Stimulated activated CD4-positive, alpha-beta T cell treated with anti-CD3 and anti-CD28 coated beads, Interleukin-12 subunit alpha, Interleukin-12 subunit beta, amount 100 ng/mL, for 48 hours (primary cell): ENCODE measurements around the gene ATP6V1C2.
"Not testable (repeated sequence)": the region's sequence is repeated elsewhere in the genome, so short reads cannot be mapped to it uniquely, and the experiment has no call there.

Experiments used
- DNase-seq, 3 donors: peaks; one replicate each; pipeline ENCODE4 v3.0.0-alpha.2; 2020; ENCODE audit warnings: low read depth in 2 of 3, low spot score in 1 of 3

ATP6V1C2 gene

DNA sequence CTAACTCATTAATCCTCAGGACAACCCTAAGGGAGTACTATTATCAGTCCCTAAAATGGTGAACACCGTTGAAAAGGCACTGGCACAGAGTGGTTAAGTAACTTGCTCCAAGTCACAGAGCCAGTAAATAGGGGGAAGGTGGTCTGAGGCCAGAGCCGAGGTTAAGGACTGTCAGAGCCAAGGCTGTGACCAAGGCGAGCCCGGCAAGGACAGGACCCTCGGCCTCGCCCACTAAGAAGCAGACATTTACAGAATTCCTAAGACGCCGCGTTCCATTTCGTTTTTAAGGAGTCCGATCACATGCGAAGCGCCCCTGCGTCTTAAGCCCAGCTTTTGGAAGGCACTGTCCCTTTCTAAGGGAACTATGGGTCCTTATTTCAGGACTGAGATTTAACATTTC lies 90.1 kb downstream of the ATP6V1C2 start:
- no peak for DNase-seq

DNA sequence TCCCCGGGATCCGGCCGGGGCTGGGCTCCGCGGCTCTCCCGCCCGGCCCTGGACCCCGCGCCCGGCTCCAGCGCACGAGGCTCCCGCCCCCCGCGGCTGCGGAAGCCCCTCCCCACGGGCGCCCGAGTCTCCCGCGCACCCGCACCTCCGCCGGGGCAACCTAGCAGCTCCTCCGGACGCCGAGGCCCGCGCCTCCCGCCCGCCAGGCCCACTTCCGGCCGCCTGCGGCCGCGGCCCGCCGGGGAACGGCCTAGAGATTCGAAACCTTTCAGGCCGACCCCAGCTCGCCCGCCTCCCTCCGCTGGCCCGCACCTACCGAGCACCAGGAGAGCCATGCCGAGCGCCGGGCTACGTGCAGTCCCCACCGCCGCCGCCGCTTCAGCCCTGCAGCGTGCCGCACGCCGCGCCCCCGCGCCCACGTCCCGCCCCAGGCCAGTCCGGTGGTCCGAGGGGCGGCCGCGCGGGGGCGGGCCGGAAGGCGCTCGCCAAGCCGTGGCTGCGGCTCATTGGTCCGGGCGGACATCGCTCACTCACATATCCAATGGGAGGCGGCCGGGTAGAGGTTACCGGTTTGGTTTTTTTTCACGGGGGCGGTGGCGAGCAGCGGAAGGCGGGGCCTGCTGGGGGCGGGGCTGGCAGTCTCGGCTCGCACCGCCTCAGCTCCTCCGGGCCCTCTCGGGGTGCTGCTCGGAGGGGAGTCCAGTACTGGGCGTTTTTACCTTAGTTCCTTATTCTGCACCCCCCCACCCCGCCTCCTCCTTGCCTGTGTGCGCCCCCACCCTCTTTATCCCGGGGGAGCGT lies 91.1 kb downstream of the ATP6V1C2 start, which contains the start of gene PDIA6:
Gene PDIA6, minus strand, starts transcription at position 424 of the 801 bp plus-strand sequence. Its CDS starts 89 bp downstream, at position 335.
- peak; percentile 90 to 95 (median 94) for DNase-seq

DNA sequence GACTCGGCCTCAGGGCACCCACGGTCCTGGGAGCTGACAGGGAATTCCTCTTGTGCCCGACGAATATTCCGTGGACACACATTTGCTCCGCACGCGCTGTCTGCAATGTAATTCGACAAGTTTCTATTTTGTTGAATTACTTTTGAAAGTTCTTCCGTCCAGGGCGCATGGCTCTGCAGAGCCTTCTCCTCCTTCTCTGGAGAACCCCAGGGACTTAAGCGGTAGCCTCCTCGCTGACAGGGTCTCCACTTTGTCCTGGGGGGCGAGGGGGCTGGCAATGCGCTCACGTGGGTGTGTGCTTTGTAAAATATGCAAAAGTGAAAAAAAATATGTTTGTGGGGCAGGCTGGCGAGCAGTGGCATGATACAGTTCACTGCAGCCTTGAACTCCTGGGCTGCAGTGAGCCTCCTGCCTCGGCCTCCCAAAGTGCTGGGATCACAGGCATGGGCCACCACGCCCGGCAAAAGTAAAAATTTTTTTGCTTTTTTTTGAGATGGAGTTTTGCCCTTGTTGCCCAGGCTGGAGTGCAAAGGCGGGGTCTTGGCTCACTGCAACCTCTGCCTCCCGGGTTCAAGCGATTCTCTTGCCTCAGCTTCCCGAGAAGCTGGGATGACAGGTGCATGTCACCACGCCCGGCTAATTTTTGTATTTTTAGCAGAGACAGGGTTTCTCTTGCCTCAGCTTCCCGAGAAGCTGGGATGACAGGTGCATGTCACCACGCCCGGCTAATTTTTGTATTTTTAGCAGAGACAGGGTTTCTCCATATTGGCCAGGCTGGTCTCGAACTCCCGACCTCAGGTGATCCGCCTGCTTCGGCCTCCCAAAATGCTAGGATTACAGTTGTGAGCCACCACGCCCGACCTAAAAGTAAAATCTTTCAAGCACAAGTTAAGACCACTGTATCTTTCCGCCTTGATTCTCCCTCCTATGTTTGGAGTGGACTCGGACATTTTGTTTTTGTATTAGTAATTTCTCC lies 92.0 kb downstream of the ATP6V1C2 start:
- DNase-seq, result not testable (repeated sequence)

DNA sequence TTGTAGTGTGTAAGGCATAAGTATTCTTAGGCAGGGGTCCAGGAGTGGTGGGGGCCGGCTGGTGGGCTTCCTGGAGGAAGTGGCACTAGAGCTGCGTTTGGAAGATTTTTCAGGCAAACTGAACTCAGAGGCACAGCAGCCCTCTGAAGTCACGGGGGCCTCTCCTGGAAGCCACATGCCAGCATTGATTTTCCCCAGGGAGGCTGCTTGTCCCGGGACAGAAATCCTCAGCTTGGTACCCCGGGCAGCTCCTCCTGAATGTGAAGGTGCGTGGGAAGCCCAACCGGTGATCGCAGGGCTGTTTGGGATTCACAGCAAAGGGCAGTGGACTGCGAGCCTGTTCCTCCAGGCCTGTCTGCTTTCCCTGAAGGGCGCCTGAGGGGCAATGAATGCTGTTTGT lies 92.7 kb downstream of the ATP6V1C2 start:
- no peak for DNase-seq

DNA sequence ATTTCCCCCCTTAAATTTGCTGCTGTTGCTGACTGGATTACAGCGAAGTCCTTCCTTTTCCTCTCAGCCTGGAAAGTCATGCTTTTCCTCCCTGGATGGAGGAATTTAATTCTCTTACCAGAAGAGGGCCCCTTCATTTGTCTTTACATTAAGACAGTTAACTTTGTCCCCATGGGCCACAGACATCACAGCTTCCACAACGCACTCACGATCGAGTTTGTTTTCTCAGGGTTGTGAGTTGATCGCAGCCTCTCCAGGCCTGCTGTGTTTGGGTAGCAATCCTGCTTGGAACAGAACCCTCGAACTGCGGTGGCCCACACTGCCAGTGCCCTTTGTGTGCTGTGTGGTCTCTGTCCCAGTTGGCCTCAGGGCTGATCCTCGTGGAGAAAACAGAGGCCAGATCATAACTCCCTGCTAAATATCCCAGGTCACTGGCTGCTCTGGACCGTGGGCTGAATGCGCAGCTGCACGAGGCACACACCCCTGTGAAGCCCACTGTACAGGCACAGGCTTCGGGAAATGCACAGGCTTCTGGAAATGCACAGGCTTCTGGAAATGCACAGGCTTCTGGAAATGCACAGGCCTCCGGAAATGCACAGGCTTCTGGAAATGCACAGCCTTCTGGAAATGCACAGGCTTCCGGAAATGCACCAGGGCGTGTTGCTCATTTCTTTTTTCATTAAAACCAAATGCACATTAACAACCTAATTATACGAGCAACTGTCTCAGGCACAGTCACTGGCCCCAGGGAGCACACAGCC lies 93.3 kb downstream of the ATP6V1C2 start:
- DNase-seq, result no peak

DNA sequence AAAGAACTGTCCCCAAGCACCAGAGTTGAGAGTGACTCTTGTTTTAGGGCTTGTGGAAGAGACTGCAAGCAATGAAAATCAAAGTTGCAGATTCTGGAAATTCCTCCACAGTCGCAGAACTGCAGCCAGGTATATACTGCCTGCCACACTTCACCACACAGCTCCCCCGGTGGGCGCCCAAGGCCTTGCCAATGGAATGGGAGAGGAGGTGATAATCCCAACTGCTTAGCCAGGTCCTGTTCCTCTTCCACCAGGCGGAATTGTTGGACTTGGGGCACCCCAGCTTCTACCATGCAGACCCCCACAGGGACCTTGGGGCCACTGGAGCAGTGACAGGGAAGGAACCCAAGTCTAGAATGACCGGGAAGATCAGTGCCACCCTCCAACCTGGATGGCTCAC lies 96.0 kb downstream of the ATP6V1C2 start:
- no peak for DNase-seq

DNA sequence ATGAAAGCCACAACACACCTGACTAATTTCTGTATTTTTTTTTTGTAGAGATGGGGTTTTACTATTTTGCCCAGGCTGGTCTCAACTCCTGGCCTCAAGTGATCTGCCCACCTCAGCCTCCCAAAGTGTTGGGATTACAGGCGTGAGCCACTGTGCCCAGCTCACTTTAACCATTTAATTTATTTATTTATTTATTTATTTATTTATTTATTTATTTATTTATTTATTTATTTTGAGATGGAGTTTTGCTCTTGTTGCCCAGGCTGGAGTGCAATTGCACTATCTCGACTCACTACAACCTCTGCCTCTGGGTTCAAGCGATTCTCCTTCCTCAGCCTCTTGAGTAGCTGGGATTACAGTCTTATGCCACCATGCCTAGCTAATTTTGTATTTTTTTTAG lies 96.9 kb downstream of the ATP6V1C2 start:
- not testable (repeated sequence) for DNase-seq

DNA sequence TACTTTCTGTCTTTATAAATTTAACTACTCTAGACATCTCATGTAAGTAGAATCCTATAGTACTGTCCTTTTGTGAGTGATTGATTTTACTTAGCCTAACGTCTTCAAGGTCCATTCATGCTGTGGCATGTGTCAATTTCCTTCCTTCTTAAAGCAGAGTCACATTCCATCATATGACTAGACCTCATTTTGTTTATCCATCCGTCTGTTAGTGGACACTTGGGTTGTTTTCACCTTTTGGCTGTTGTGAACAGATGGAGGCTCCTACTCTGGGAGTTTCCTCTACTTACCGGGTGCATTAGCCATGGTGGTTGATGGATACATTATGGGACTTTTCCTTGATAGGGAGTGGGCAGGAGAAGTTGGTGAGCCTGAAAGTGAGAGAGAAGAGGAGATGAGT lies 97.6 kb downstream of the ATP6V1C2 start:
- no peak for DNase-seq

DNA sequence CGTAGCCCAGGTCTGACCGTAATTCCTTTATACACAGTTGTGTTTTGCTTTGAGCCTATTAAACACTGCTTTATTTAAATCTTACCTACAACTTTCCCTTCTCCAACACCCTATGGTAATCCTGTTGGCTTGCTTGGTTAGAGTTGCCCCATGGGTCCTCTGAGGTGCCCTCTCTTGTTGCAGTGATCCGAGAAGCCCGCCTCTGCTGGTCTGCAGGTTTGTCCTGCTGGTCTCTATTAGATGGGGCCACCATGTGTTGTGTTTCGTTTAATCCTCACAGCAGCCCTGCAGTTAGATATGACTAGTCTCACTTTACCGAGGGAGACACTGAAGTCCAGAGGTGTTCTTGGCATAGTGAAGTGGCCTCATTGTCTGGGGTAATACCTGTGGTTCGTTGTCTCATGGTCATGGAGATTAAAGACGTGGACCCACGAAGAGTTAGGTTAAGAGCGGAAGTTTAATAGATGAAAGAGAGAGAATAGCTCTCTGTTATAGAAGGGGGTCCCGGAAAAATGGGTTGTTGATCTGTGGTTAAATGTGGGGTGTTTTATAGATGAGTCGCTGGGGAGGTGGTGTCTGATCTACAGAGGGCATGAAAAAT lies 98.4 kb downstream of the ATP6V1C2 start:
- no peak for DNase-seq

DNA sequence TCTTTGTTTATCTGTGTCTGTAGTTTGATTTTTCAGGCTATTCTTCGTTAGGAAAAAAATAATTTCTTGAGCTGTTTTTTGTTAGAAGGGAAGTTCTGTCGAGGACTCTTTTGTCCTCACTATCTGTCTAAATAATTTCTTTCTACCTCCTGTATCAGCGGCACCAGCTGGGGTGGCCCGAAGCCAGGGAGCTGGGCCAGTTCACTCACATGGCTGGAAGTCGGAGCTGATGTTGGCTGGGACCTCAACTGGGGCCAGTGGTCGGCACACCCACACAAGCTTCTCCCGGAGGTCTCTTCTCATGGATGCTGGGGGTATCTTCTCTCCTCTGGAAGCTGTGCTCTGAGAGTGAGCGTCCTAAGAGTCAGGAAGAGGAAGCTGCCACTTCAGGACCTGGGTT lies 99.1 kb downstream of the ATP6V1C2 start:
- no peak for DNase-seq

DNA sequence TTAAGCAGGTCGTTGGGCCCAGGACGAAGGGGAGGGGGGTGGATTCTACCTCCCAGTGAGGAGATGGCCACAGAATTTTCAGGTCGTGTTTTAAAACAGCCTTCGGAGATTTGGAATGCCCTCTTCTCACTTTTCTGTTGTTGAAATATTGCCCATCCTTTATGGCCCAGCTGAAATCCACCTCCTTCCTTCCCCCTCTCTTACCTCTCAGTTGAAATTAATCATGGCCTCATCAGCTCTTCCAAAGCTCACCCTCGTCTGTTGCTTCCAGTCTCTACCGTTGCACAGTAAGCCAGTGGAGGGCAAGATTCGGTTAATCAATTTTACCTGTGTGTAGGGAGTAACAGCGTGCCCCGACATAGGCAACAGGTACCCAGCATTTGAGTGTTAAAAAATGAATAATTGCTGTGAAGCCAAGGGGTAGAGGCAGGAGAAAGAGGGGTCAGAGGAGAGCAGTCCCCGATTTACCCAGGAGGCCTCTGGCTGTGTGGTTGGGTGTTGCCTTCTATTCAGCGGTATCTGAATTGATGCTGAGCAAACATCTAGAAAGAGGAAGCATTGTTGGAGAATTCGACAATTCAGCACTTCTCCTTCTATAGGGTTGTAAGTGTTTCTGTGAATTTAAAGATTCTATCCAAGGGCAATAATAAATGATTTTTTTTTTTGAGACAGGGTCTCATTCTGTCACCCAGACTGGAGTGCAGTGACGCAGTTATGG lies 99.7 kb downstream of the ATP6V1C2 start:
- DNase-seq, result no peak

DNA sequence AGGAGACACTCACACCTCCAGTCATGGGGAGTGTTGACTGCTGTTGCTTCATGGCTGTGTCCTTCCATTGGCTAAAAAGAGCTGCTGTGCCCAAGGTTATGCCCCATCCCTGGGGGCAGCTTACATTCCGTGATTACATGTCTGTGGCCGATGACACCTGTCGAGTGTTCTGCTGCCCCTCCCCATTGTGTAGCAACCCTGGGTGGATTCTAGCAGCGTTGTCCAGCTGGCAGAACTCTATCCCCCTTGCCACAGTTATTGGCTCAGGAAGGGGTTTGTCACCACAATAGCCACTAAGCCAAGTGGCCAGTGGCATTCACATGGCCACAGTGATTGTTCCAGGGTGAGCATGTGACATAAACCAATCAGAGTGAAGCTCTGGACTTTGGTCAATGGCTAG lies 102.8 kb downstream of the ATP6V1C2 start:
- no peak for DNase-seq

DNA sequence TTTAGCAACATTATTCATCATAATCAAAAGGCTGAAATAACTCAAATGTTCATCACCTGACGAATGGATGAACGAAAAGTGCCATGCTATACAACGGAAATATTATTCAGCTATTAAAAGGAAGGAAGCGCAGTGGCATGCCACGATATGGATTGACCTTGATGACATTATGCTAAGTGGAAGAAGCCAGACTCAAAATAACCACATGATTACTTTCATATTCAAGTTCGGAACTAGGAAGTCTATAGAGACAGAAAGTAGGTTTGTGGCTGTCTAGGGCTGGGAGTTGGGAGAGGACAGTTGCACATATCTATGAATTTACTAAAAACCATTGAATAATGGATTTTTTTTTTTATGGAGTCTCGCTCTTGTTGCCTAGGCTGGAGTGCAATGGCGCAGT lies 104.6 kb downstream of the ATP6V1C2 start:
- DNase-seq, result no peak

DNA sequence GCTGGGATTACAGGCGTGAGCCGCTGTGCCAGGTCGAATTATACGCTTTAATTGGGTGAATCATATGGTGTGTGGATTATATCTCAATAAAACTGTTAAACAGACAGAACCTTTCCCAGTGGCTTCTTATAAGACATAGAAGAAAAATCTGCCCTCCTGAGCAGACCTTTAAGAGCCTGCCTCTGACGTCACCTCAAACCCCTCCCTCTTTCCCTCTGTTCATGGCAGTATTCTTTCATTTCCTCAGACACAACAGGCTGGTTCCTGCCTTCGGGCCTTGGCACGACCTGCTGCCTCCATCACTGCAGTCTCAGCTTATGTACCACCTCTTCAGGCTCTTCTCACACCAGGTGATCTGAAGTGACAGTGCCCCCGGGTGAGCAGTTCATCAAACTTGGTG lies 105.2 kb downstream of the ATP6V1C2 start:
- no peak for DNase-seq

DNA sequence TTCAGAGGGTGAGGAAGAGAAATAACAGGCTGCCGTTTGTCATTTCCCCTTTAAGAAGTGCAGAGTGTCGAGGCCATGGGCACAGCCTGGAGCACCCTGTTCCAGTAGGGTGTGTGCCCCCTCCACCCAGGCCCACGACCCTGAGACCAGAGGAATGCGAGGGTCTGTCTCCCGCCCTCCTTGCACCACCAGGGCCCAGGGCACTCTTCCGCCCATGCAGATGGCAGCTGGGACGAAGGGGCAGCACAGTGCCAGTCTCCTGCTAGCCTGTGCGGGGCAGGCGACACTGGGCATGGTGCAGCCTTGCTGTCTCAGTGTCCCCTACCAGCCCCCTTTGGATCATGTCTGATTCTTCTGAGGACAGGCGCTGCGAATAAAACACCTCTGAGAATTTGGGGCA lies 106.9 kb downstream of the ATP6V1C2 start:
- DNase-seq, result no peak

DNA sequence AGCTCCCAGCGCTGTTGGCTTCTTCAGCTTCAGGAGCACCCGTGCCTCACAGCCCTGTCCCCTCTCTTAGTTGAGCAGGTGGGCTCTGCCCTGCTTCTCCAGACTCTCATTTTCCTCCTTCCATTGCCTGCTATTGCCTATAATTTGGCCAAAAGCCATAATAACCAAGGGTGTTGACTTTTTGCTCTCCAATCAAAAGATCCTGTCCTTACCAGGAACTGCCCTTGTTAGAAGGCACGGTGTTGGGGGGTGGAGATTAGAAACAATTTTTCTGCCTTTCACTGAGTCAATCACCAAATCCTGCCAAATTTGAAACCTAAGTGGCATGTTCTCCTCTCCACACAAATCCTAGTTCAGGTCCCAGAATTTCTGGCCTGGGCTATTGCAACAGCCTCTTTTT lies 107.9 kb downstream of the ATP6V1C2 start:
- DNase-seq, result no peak

DNA sequence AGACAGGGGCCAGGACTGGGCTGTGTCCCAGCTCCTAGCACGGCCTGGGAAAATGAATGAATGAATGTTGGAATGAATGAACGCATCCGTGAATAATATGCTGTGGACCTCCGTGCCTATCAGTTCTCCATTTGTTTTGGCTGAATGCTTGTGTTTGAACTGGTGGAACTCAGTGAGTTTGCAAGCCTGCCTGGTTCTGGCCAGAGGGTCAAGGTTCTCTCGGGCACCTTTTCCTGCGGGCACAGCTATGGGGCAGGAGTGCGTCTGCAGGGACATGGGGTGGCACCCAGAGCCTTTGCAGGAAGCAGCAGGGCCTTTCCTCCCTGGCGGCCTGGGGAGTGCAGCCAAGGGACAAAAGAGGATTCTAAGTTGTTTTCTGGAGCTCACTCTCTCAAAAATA lies 108.8 kb downstream of the ATP6V1C2 start:
- no peak for DNase-seq

DNA sequence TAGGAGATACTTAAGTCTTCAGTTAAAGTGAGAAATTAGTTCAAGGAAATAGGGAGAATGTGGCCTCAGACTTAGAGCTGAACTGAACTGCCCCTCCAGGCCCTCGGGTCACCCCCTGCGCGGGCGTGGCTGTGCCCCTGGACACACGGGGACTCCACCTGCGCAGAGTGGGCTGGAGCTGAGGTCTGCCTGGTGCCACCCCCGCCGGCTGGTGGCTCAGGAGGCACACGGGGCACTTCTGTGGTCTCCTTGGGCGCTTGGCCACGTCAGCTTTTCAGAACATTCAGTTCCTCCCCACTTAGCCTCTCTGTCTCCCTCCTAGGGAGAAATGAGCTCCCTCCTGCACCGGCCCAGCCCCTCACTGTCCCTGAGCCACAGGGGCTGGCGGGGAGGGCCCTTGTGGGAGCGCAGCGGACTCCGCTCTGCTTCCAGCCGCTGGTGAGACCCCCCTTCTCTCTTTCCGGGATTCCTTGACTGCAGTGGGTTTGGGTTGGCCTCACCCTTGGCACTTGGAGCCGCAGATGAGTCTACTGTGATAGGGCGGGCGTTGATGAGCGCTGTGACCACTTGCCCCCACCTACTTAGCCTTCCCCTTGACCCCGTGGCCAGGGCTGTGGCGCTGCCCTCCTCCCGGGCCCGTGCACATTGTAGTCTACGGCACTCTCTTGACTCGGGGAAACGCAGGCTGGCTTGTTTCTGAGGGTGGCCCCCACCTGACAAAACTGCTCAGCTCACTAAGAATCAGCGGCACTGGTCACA lies 109.4 kb downstream of the ATP6V1C2 start:
- no peak for DNase-seq

DNA sequence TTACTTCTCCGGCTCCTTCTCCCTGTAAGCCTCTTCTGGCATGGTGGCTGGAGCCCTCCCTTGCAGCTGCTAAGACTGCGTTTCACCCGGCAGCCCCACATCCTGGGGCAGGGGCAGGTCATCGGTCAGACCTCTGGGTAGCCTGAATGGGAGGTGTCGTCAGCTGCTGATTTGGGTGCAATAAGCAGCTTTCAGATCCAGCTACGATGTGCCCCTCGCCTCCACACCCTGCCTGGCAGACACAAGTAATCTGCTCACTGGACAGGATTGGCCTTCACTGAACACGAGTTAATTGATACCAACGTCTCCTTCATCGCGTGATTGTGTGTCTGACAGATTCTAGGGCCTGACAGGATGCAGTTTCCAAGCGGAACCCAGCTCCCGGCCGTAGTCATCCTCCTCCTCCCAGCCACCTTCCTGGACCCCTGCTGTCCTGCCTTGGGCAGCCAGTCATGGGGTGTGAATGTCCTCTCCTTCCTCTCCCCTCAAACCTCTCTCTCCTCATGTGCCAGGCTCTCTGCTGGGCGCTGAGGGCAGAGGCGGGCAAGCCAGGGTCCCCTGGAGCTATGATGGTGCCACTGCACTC lies 110.1 kb downstream of the ATP6V1C2 start:
- no peak for DNase-seq
